Brain microvascular endothelial cell (primary cell): ENCODE results near the gene LYPD6.

ENCODE experiments used
- DNase-seq: peaks from one replicate; pipeline ENCODE4 v3.0.0-alpha.2; 2020
- H3K27ac ChIP-seq: fragments of 250-450 bp; sonication (Bioruptor Pico); 2 replicates; pipeline ENCODE4 v1.5.1; 2020; ENCODE audit warnings: mild to moderate bottlenecking, moderate library complexity
- H3K27me3 ChIP-seq: fragments of 250-450 bp; sonication (Bioruptor Pico); replicated peaks from 2 replicates; pipeline ENCODE4 v1.5.1; 2020; ENCODE audit warnings: mild to moderate bottlenecking
- H3K36me3 ChIP-seq: fragments of 250-450 bp; sonication (Bioruptor Pico); replicated peaks from 2 replicates; pipeline ENCODE4 v1.5.1; 2020; ENCODE audit warnings: mild to moderate bottlenecking
- H3K4me3 ChIP-seq: 2 replicates; pipeline ENCODE4 v1.5.1; 2011; ENCODE audit warnings: low read depth, mild to moderate bottlenecking, control low read depth, low read length, moderate library complexity
- CTCF ChIP-seq: IDR thresholded peaks from 2 replicates; pipeline ENCODE4 v1.5.1; 2011; ENCODE audit warnings: low read depth, mild to moderate bottlenecking, moderate library complexity, low read length, control low read depth, inconsistent platforms; ENCODE audit errors: missing control alignments
- in situ Hi-C: cut with HindIII; loops from 2 replicates; pipeline ENCODE4 v1.10.0; 2017; ENCODE audit warnings: low sequenced_read_pairs, low pct_ligation_motif_present

Gene LYPD6

DNA sequence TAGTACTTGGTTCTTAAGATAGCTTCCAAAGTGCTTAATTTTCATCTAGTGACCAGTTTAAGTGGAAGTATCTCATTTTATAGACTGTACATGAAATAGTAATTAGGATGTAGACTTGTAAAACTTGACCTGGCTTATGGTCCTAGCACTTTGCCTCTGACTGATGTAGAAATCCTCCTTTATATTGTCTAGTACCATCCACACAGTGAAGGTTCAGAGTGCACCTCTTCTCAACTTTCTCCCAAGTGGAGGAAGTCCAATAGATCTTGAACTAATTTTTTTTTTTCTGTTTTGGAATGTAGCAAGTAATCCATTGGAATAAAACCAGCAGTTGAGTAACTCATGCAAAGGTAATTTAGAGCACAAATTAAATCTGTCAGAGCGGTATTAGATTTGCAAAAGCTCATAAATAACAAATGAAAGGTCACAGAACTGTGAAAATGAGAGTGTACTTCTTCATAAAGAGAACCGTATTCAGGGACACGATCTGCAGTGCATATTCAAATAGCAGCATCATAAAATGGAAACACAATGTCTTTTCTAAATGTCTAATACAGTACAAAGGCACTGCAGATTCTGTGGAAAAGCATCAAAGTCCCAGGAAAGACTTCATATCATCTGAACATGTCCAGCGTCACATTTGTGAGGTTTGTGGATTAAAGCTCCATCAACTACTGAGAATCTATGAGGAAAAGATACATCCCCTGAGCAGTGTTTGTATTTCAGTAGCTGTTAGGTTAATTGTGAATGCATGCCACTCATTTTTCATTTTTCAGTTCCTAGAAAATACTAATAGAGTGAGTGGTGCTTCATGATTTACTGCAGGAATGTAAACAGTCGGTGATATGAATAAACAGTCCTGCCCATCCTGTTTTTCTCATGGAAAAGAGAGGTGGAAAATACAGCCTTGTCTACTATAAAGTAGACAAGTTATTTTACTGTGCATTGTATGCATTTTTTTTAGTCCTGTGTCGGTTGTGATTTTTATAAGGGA is 100.7 kb downstream of the LYPD6 start:
- H3K36me3 ChIP-seq: no peaks in the 10 kb centered on the region
- TF ChIP-seq CTCF: no peak
- H3K27ac ChIP-seq: no peak overlapping the region
- in situ Hi-C loops: no loop called here
- no peaks in the 10 kb centered on the region for H3K27me3 ChIP-seq
- DNase-seq: no peak
- no peak overlapping the region for H3K4me3 ChIP-seq

DNA sequence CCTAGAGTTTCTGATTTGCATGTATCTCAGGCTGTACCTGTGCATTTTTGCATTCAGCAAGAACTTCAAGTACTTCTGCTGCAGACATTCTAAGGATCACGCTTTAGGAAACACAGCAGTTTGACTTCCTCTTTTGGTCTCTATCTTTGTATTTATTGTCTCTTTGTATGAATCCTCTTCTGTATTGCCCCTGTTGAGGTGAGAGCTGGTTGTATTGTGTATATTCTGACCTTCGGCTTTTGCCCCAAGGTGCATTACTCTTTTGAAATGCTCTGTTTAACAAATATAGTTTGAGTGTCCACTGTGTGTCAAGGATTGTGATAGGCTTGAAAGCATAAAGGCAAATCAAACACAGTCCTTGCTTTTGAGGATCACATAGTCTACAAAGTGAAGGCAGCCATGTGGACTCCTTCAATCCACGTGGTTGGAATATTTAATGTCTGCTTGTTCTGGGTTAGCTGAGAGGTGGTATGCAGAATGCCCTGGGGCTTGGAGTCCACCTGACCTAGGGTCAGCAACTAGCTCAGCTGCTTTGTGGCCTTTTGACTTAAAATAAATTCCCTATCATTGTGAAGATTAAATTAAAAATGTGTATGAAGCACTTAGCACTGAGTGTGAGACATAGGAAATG is 108.1 kb downstream of the LYPD6 start:
- H3K4me3 ChIP-seq: no peak overlapping the region
- no peak for TF ChIP-seq CTCF
- no peaks in the 10 kb centered on the region for H3K36me3 ChIP-seq
- no peaks in the 10 kb centered on the region for H3K27me3 ChIP-seq
- H3K27ac ChIP-seq: no peak overlapping the region
- in situ Hi-C loops: no loop called here
- no peak for DNase-seq

- no peaks in the 10 kb centered on the region for H3K36me3 ChIP-seq
- DNase-seq: no peak
- in situ Hi-C loops: no loop called here
- no peaks in the 10 kb centered on the region for H3K27me3 ChIP-seq
- no peak overlapping the region for H3K4me3 ChIP-seq
- no peak for TF ChIP-seq CTCF
- H3K27ac ChIP-seq: no peak overlapping the region
Observed at GRCh38 chr2:149441255-149441654, 110.9 kb downstream of the LYPD6 start.

DNA sequence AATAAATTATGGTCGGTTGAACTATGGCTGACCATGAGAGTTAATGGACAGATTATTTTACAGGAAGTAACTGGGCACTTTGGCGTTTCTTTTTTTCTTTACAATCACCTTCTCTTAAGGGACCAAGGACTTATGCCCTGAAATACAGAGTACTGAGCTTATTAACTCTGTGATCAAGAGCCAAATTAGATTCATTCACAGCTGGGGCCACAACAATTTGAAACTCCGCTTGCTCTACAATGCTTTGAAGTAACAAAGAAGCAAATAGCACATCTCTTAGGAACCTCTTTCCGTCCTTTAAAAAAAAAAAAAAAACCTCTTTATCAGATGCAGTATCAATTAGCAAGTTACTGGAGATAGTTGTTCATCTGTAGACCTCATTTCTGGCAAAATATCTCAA is 112.0 kb downstream of the LYPD6 start:
- Histone ChIP-seq H3K27ac (no peak overlapping the region), H3K36me3 (no peaks in the 10 kb centered on the region), H3K27me3 (no peaks in the 10 kb centered on the region), H3K4me3 (no peak overlapping the region)
- in situ Hi-C loops: no loop called here
- no peak for DNase-seq
- TF ChIP-seq CTCF: no peak

DNA sequence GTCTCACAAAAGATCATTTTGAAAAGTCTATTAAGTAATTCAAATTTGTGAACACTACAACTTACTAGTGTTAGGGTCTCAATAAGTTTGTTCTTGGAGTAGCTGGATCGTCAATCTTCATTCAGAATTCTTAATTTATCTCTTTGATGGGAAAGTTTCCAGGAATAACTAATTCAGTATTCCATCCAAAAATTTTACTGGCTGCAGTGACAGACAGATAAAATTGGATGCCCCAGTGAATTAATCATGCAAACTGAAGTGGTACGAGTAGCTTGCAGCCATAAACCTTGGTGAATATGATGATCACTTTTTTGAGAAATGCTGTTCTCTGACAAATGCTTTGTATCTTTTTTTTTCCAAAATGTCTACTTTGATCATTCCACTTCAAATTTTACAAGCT is 112.8 kb downstream of the LYPD6 start:
- no peaks in the 10 kb centered on the region for H3K36me3 ChIP-seq
- in situ Hi-C loops: no loop called here
- H3K4me3 ChIP-seq: no peak overlapping the region
- H3K27ac ChIP-seq: no peak overlapping the region
- no peak for TF ChIP-seq CTCF
- H3K27me3 ChIP-seq: no peaks in the 10 kb centered on the region
- no peak for DNase-seq
